Spleen (tissue), 7 donors: Measurements from ENCODE around the gene PKM.
"Not testable (repeated sequence)": the region's sequence is repeated elsewhere in the genome, so short reads cannot be mapped to it uniquely, and the experiment has no call there.

Experiments
- POLR2A ChIP-seq, 3 donors: fragments of 450-650 bp; IDR thresholded peaks; one replicate each; pipeline ENCODE4 v1.5.1; 2017; ENCODE audit warnings: antibody characterized with exemption in 3 of 3, mild to moderate bottlenecking in 1 of 3
- TF ChIP-seq, protein P1 (sequence below), 11 experiments: fragments of 200-600 bp in 7 of 11; fragments of 450-650 bp in 4 of 11; sonication (generic) in 4 of 11; IDR thresholded peaks in 8 of 11; conservative IDR thresholded peaks in 3 of 11; 1 replicate in 7 of 11; 2 replicates in 4 of 11; pipeline versions ENCODE4 v1.4.0 to v1.8.0; 2016 to 2021; ENCODE audit warnings: antibody characterized with exemption in 11 of 11, inconsistent platforms in 4 of 11, mild to moderate bottlenecking in 1 of 11
- donor health status: DM: no; HTN: no; CAD: no; lungs with moderate emphysema.
- donor health status: DM: no; HTN: no; CAD: no.
- donor health status: DM: no; HTN: no; CAD: no.

DNA sequence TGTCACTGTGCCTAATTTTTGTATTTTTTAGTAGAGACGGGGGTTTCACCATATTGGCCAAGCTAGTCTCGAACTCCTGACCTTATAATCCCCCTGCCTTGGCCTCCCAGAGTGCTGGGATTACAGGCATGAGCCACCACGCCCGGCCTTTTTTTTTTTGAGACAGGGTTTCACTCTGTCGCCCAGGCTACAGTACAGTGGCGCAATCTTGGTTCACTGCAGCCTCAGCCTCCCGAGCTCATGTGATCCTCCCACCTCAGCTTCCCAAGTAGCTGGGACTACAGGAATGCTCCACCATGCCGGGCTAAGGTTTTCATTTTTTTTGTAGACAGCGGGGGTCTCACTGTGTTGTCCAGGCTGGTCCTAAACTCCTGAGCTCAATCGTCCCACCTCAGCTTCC is 59.0 kb downstream of the PKM start:
- TF ChIP-seq, protein P1, sequence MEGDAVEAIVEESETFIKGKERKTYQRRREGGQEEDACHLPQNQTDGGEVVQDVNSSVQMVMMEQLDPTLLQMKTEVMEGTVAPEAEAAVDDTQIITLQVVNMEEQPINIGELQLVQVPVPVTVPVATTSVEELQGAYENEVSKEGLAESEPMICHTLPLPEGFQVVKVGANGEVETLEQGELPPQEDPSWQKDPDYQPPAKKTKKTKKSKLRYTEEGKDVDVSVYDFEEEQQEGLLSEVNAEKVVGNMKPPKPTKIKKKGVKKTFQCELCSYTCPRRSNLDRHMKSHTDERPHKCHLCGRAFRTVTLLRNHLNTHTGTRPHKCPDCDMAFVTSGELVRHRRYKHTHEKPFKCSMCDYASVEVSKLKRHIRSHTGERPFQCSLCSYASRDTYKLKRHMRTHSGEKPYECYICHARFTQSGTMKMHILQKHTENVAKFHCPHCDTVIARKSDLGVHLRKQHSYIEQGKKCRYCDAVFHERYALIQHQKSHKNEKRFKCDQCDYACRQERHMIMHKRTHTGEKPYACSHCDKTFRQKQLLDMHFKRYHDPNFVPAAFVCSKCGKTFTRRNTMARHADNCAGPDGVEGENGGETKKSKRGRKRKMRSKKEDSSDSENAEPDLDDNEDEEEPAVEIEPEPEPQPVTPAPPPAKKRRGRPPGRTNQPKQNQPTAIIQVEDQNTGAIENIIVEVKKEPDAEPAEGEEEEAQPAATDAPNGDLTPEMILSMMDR (IDR thresholded peaks at IDR 0.05 in 8 of 11, conservative IDR thresholded peaks at IDR 0.05 in 3 of 11): not testable (repeated sequence)
- TF ChIP-seq POLR2A (IDR thresholded peaks at IDR 0.05): not testable (repeated sequence)
